GM12878 (cell line): ENCODE data around the gene MYBBP1A.

Experiments used
- FOXK2 ChIP-seq: fragments of 450-650 bp; IDR thresholded peaks from 2 replicates; pipeline ENCODE4 v1.6.1; 2017; ENCODE audit warnings: mild to moderate bottlenecking, moderate library complexity
- KDM1A ChIP-seq: fragments of 200-600 bp; sonication (generic); IDR thresholded peaks from 2 replicates; pipeline ENCODE4 v1.6.1; 2016; ENCODE audit warnings: borderline replicate concordance

DNA sequence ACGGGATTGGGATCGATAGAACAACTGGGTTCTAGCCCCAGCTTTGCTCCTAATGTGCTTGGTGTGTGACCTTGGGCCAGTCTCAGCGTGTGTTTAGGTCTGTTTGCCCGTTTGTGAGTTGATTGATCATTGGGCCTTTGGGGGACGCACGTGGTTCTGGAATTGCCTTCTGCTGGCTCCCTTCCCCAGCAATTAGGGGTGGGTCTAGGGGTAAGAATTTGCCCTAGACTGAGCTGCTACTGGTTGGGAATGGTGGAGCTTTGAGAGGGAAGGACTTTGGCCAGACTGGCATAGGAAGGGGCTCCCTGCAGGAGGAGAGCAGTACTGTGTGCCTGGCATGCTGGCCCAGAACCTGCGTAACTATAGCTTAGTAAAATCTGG lies 55.0 kb downstream of the MYBBP1A start:
- TF ChIP-seq KDM1A (no peak), FOXK2 (no peak)
